Fibroblast of pulmonary artery (primary cell): ENCODE measurements around the gene UPF1.
A peak's percentile ranks its signal among the peaks of the same experiment; 100 is the strongest.

Experiments
- DNase-seq: peaks from one replicate; pipeline ENCODE4 v3.0.0-alpha.2; 2010; ENCODE audit warnings: low read depth
- H3K4me3 ChIP-seq: replicated peaks from 2 replicates; pipeline ENCODE4 v1.5.1; 2011; ENCODE audit warnings: low read depth, mild to moderate bottlenecking, control low read depth, low read length, moderate library complexity
- CTCF ChIP-seq: IDR thresholded peaks from 2 replicates; pipeline ENCODE4 v1.5.1; 2011; ENCODE audit warnings: mild to moderate bottlenecking, control low read depth, low read length, inconsistent platforms; ENCODE audit errors: missing control alignments

UPF1 gene

DNA sequence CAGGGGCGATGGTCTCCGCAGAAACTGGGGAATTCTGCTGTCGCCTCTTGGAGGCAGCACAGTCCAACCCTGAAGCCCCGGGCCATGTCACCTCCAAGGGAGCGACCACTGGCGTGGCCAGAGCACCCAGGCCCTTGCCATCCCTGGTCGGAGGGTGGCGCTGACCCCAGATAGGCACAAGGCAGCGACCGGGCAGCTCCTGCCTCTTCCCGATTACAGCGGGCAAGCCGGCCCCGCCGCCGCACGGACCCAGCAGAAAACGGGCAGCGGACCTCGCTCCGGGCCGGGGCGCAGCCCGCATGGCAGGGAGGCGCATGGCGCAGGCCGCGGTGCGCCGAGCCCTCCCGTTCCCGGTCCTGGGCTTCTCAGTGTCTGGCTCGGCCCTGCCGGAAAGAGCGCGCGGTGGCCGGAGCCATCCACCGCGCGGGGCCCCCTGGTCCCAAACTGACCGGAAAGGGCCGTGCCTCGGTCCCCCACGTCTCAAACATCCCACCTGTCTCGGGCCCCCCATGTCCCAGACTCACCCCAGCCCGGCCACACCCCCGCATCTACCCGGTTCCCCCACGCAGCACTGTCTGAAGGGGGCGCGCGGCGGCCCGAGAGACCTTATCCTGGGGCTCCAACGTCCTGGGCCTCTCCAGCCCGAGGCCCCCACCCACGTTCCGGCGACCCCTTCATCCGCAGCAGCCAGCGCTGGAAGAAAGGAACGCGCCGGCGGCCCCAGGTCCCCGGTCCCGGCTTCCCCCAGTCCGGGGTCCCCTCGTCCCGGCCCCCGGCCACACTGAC is 63.5 kb downstream of the UPF1 start:
- TF ChIP-seq CTCF, result peak; percentile 25
- DNase-seq, result peak; percentile 34
- H3K4me3 ChIP-seq, result peak overlapping the region; percentile 49

- no peak for TF ChIP-seq CTCF
- H3K4me3 ChIP-seq, result peak within 1 kb of the TSS; percentile 49
- DNase-seq, result no peak
Measured at GRCh38 chr19:18895824-18896341, 64.1 kb downstream of the UPF1 start, which contains the start of gene CERS1. TSS of gene CERS1 (minus strand) at chr19:18896158. CDS start at chr19:18896072, 86 bp downstream.

DNA sequence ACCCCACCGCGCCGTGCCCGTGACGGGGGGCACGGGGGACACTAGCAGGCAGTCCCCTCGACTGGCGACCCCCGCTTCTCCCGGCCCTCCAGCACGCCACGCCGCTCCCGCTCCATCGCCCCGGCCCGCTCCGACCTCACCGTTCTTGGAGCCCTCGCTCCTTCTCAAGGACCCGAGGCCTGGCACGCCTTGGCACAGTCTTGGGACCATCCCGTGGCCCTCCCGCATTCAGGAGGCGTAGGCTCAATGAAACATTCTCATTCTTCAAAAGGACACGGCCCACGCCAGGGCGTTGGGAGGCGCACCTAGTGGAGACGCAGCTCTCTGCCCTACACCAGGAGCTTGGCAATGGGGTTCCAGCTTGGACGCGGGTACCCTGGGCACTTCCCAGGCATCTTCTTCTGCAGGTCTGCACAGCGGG is 64.7 kb downstream of the UPF1 start:
- no peak overlapping the region for H3K4me3 ChIP-seq
- no peak for DNase-seq
- no peak for TF ChIP-seq CTCF

- H3K4me3 ChIP-seq, result no peak overlapping the region
- no peak for TF ChIP-seq CTCF
- no peak for DNase-seq
Measured at GRCh38 chr19:18897094-18898029, 65.6 kb downstream of the UPF1 start.

- TF ChIP-seq CTCF, result no peak
- no peak overlapping the region for H3K4me3 ChIP-seq
- DNase-seq, result no peak
Measured at GRCh38 chr19:18898081-18898606, 66.4 kb downstream of the UPF1 start.

- no peak overlapping the region for H3K4me3 ChIP-seq
- no peak for TF ChIP-seq CTCF
- no peak for DNase-seq
Measured at GRCh38 chr19:18898607-18899408, 67.0 kb downstream of the UPF1 start.
